ENCODE results near the gene TENT5C.

DNA sequence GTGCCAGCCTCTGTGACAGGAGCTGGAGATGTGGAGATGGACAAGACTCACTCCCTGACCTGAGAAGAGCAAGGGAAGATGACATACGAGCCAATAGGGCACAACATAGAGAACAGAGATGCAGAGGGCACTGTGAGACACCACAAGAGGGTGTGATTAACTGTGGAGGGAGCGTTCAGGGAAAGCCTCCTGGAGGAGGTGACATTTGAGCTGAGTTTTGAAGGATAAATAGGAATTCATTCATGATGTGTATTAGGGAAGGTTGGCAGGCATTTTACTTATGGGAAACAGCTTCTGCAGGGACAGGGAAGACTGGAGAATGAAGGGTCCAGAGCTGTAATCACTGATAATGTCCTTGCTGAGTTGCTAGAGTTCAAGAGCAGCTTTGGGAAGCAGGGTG is 25.0 kb upstream of the TENT5C start:
- TF ChIP-seq, protein P1, sequence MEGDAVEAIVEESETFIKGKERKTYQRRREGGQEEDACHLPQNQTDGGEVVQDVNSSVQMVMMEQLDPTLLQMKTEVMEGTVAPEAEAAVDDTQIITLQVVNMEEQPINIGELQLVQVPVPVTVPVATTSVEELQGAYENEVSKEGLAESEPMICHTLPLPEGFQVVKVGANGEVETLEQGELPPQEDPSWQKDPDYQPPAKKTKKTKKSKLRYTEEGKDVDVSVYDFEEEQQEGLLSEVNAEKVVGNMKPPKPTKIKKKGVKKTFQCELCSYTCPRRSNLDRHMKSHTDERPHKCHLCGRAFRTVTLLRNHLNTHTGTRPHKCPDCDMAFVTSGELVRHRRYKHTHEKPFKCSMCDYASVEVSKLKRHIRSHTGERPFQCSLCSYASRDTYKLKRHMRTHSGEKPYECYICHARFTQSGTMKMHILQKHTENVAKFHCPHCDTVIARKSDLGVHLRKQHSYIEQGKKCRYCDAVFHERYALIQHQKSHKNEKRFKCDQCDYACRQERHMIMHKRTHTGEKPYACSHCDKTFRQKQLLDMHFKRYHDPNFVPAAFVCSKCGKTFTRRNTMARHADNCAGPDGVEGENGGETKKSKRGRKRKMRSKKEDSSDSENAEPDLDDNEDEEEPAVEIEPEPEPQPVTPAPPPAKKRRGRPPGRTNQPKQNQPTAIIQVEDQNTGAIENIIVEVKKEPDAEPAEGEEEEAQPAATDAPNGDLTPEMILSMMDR (conservative IDR thresholded peaks at IDR 0.05), result no peak
- no peak for TF ChIP-seq ZFX (IDR thresholded peaks at IDR 0.05)

All from C4-2B (cell line).